Measurements from ENCODE around the gene OGFOD1.
A peak's percentile ranks its signal among the peaks of the same experiment; 100 is the strongest.

The OGFOD1 gene

GRCh38 chr16:56450986-56451752 is at the start of gene OGFOD1, which contains the start of gene NUDT21:
TSS of gene OGFOD1 (plus strand) at chr16:56451554. CDS start at chr16:56451613, 59 bp downstream.
TSS of gene NUDT21 (minus strand) at chr16:56451332. CDS start at chr16:56451202, 130 bp downstream.
- TF ChIP-seq CTCF (IDR thresholded peaks at IDR 0.05; ENCODE audit: borderline replicate concordance, insufficient read depth, low read depth, low read length) = no peak
- H3K4me3 ChIP-seq (ENCODE audit: low read depth, low read length) = peak within 1 kb of the TSS; percentile 62

- no peak for TF ChIP-seq CTCF (IDR thresholded peaks at IDR 0.05; ENCODE audit: borderline replicate concordance, insufficient read depth, low read depth, low read length)
These were observed 45.2 kb upstream of the OGFOD1 start for GRCh38 chr16:56405977-56406672.

GRCh38 chr16:56408379-56409098 is 42.8 kb upstream of the OGFOD1 start:
- no peak overlapping the region for H3K4me3 ChIP-seq (ENCODE audit: low read depth, low read length)
- no peak for TF ChIP-seq CTCF (IDR thresholded peaks at IDR 0.05; ENCODE audit: borderline replicate concordance, insufficient read depth, low read depth, low read length)

More at GRCh38 chr16:56405977-56406672, 45.2 kb upstream of the OGFOD1 start:
- no peak overlapping the region for H3K4me3 ChIP-seq (ENCODE audit: low read depth, low read length)

GRCh38 chr16:56409195-56409594 is 42.2 kb upstream of the OGFOD1 start:
- no peak for TF ChIP-seq CTCF (IDR thresholded peaks at IDR 0.05; ENCODE audit: borderline replicate concordance, insufficient read depth, low read depth, low read length)
- H3K4me3 ChIP-seq (ENCODE audit: low read depth, low read length) = no peak overlapping the region

GRCh38 chr16:56411123-56411522 is 40.2 kb upstream of the OGFOD1 start:
- no peak for TF ChIP-seq CTCF (IDR thresholded peaks at IDR 0.05; ENCODE audit: borderline replicate concordance, insufficient read depth, low read depth, low read length)
- H3K4me3 ChIP-seq (ENCODE audit: low read depth, low read length) = no peak overlapping the region

GRCh38 chr16:56411624-56412023 is 39.7 kb upstream of the OGFOD1 start:
- no peak overlapping the region for H3K4me3 ChIP-seq (ENCODE audit: low read depth, low read length)
- TF ChIP-seq CTCF (IDR thresholded peaks at IDR 0.05; ENCODE audit: borderline replicate concordance, insufficient read depth, low read depth, low read length) = no peak

Measured in GM12875 (cell line).